GM21576 (cell line): ENCODE data around the gene MRPL54.
"Not testable (repeated sequence)": the region's sequence is repeated elsewhere in the genome, so short reads cannot be mapped to it uniquely, and the experiment has no call there.

ENCODE experiments used
- ATAC-seq: cut with Tn5 transposase; IDR thresholded peaks from one replicate; pipeline ENCODE4 v1.9.1; 2021; ENCODE audit warnings: mild to moderate bottlenecking, moderate library complexity; ENCODE audit not compliant: unreplicated experiment

MRPL54 gene

GRCh38 chr19:3740431-3740830 lies 22.1 kb upstream of the MRPL54 start:
- ATAC-seq: no peak

- ATAC-seq: no peak
These were observed 19.0 kb upstream of the MRPL54 start for GRCh38 chr19:3743486-3743885.

- ATAC-seq: no peak
These were observed 17.0 kb upstream of the MRPL54 start for GRCh38 chr19:3745363-3746045.

GRCh38 chr19:3746371-3747056 lies 16.0 kb upstream of the MRPL54 start:
- no peak for ATAC-seq

- ATAC-seq: no peak
These were observed 13.5 kb upstream of the MRPL54 start for GRCh38 chr19:3748965-3749364.

DNA sequence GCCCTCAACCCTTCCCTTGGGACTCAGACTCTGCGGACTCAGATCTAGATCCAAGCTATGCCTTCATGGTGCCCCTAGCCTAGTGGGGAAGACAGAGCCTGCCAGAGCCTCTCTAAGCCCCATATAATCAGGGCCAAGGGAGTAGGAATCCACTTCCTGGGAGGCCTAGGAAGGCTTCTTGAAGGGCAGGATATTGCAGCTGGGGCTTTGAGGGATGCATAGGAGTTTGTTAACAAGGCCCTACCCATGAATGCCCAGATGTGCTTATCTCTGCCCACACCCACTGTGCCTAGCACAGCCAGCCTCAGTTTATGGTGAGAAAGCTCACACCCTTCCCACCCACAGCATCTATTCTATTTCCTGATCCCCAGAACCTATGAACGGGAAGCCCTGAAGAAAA lies 12.3 kb upstream of the MRPL54 start:
- ATAC-seq: no peak

DNA sequence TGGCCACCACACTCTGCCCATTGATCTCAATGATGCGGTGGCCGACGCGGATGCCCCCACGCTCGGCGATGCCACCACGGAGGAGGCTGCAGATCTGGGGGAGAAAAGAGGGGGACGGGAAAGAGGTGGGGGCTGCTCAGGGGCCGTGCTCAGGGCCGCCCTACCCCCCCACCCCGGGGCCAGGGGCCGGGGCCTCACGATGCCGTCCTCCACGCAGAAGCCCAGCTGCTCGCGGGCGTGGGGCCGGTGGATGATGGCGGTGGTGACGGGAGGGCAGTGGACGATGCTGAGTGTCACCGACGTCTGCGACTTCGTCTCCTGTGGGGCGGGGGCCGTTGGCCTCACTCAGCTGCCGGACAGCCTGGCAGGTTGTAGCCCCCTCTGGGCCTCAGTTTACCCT lies 11.2 kb upstream of the MRPL54 start:
- ATAC-seq: no peak

GRCh38 chr19:3752492-3752891 lies 10.0 kb upstream of the MRPL54 start:
- no peak for ATAC-seq

- no peak for ATAC-seq
These were observed 8.7 kb upstream of the MRPL54 start for GRCh38 chr19:3753631-3754410.

DNA sequence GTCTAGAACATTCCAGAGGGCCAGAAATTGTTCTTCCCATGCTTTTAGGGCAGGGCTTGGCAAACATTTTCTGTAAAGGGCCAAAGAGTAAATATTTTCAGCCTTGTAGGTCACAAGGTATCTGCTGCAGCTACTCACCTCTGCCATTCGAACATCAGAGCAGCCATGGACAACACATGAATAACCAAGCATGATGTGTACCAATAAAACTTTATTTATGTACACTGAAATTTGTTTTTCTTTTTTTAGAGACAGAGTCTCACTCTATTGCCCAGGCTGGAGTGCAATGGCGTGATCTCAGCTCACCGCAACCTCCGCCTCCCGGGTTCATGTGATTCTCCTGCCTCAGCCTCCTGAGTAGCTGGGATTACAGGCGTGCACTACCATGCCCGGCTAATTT lies 4.8 kb upstream of the MRPL54 start:
- not testable (repeated sequence) for ATAC-seq

GRCh38 chr19:3758297-3758696 lies 4.2 kb upstream of the MRPL54 start:
- ATAC-seq: not testable (repeated sequence)

DNA sequence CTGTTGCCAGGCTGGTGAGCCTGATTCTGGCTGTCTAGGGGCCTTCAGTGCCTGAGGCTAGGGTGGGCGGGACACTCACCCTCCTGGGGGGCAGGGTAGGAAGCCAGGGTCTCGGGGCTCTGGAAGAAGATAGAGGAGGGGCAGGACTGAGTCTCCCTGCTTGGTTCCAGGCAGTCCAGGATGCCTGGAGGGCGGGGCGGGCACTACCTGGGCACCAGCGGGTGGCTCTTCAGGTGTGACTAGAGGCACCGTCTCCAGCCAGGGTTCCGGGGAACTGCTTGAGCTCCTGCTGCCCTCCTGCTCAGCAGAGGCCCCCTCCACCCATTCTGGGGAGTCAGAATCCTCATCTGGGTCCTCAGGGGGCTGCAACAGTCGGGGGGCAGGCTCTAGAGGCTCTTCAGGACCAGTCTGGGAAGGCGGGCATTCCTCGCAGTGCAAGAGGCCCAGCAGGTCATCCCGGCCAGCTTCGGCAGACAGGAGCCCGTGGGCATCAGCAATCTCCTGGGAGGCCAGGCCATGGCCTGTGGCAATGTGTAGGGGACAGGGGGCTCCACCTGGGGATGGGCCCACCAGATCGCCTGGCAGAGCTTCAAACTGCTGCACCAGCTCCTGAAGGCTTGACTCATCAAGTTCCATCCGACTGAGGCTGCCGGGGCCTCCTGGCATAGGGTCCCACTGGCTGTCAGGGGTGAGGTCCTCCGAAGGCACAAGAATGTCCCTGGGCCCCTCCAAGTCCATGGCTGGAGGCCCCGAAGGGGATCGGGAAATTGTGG lies 2.8 kb upstream of the MRPL54 start:
- ATAC-seq: no peak

- no peak for ATAC-seq
These were observed 1.6 kb upstream of the MRPL54 start for GRCh38 chr19:3760871-3761361.

DNA sequence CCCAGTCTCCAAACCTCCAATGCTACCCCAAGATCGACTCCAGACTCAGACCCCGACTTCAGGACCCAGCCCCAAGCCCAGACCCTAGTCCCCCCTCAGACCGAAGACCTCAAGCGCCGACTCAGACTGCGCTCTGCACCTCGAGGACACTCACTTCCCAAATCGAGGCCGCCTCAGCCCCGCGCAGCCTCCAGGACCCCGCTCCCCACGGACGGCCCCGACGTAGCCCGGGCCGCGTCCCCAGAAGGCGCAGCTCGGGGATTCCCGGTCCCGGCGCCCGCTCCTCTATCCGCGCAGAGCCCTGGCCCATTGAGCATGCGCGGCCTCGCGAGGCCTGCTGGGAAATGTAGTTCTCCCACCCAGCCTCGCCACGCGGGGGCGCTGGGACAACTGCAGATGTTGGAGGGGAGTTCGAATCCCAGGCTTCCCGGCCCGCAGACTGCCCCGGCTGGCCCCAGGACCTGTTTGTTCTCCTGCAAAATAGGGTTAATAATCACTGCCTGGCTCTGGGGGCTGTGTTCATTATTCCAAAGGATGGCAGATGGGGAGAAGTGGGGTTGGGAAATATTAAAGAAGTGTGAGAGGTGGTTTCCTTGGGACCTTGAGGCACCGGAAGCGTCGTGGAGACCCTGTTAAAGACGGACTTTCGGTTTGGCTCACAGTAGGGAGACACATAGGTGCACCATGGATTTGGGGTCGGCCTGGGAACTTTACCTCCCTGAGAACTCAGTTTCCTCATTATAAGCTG lies 926 bp upstream of the MRPL54 start, which contains the start of gene APBA3:
Gene APBA3, minus strand, starts transcription at position 311 of the 748 bp plus-strand sequence. CDS start 1,428 bp downstream, outside the sequence.
- ATAC-seq: peak; percentile 43

- no peak for ATAC-seq
These were observed 380 bp upstream of the MRPL54 start for GRCh38 chr19:3762130-3762473.

DNA sequence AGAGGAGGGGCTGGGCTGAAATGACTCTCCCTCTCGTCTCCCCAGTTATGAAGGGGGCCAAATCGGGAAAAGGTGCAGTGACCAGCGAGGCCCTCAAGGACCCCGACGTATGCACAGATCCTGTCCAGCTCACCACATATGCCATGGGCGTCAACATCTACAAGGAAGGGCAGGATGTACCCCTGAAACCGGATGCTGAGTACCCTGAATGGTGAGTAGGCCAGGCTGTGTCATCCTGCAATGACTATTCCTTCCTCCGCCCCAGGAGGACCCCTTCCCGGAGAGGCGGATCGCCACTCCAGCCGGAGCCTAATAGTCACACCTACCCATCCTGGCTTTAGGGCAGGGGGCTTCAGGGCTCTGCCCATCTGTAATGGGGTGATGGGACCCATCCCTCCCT lies 2.6 kb downstream of the MRPL54 start:
- no peak for ATAC-seq

GRCh38 chr19:3765757-3766156 lies 3.3 kb downstream of the MRPL54 start:
- not testable (repeated sequence) for ATAC-seq

- no peak for ATAC-seq
These were observed 4.0 kb downstream of the MRPL54 start for GRCh38 chr19:3766520-3766919.

DNA sequence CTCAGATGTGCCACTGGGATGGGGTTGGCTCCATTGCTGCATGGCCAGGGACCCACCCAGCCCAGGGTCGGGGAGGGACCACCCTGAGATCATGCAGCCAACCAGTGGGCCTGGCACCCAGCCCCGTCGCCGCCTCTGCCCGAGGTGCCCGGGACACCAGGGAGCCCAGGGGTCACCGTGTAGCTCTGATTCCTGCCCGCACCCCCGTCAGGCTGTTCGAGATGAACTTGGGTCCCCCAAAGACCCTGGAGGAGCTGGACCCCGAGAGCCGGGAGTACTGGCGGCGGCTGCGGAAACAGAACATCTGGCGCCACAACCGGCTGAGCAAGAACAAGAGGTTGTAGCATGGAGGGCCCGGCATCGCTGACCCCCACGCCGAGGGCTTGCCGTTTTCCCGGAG lies 4.6 kb downstream of the MRPL54 start:
- no peak for ATAC-seq
